Kidney epithelial cell (primary cell): ENCODE results near the gene MYL5. TPM values are rescaled to one million over a fixed set of nuclear protein-coding genes. Genes with fewer than 3 reads are reported as not detected.

Source experiments
- DNase-seq: peaks from one replicate; pipeline ENCODE4 v3.0.0-alpha.2; 2010; ENCODE audit warnings: low read depth
- H3K27me3 ChIP-seq: 2 replicates; pipeline ENCODE4 v1.6.0; 2011; ENCODE audit warnings: low read length; ENCODE audit not compliant: control insufficient read depth, insufficient read depth
- H3K36me3 ChIP-seq: 2 replicates; pipeline ENCODE4 v1.5.1; 2011; ENCODE audit warnings: low read length; ENCODE audit not compliant: control insufficient read depth, insufficient read depth
- H3K4me3 ChIP-seq: 2 replicates; pipeline ENCODE4 v1.5.1; 2011; ENCODE audit warnings: low read depth, mild to moderate bottlenecking, control low read depth, low read length
- total RNA-seq: library from RNA; depleted of rRNA; stranded (reverse); fragments of >200 nt; gene quantifications from 2 replicates; pipeline ENCODE4 v1.2.3, GENCODE V29; 2015
- TF ChIP-seq, protein P1 (sequence below): IDR thresholded peaks from 2 replicates; pipeline ENCODE4 v1.5.1; 2011; ENCODE audit warnings: mild to moderate bottlenecking, moderate library complexity, low read length, control low read depth, inconsistent platforms; ENCODE audit not compliant: insufficient read depth, poor library complexity, severe bottlenecking

MYL5 gene
- total RNA-seq, 1 donor from 2014 or later, result 7.8 TPM

GRCh38 chr4:722851-723360 lies 48.6 kb downstream of the MYL5 start:
- Histone ChIP-seq H3K36me3 (peaks cover 2% of the 10 kb centered on the region), H3K4me3 (no peak overlapping the region), H3K27me3 (no peaks in the 10 kb centered on the region)
- TF ChIP-seq, protein P1, sequence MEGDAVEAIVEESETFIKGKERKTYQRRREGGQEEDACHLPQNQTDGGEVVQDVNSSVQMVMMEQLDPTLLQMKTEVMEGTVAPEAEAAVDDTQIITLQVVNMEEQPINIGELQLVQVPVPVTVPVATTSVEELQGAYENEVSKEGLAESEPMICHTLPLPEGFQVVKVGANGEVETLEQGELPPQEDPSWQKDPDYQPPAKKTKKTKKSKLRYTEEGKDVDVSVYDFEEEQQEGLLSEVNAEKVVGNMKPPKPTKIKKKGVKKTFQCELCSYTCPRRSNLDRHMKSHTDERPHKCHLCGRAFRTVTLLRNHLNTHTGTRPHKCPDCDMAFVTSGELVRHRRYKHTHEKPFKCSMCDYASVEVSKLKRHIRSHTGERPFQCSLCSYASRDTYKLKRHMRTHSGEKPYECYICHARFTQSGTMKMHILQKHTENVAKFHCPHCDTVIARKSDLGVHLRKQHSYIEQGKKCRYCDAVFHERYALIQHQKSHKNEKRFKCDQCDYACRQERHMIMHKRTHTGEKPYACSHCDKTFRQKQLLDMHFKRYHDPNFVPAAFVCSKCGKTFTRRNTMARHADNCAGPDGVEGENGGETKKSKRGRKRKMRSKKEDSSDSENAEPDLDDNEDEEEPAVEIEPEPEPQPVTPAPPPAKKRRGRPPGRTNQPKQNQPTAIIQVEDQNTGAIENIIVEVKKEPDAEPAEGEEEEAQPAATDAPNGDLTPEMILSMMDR, result no peak
- DNase-seq, result no peak

- Histone ChIP-seq H3K4me3 (no peak overlapping the region), H3K36me3 (peaks cover 2% of the 10 kb centered on the region), H3K27me3 (no peaks in the 10 kb centered on the region)
- DNase-seq, result no peak
- TF ChIP-seq, protein P1, result no peak
Observed at GRCh38 chr4:723751-724530, 49.6 kb downstream of the MYL5 start.

- H3K27me3 ChIP-seq, result no peaks in the 10 kb centered on the region
- peaks cover 1% of the 10 kb centered on the region for H3K36me3 ChIP-seq
Observed at GRCh38 chr4:725391-726234, 51.3 kb downstream of the MYL5 start.

DNA sequence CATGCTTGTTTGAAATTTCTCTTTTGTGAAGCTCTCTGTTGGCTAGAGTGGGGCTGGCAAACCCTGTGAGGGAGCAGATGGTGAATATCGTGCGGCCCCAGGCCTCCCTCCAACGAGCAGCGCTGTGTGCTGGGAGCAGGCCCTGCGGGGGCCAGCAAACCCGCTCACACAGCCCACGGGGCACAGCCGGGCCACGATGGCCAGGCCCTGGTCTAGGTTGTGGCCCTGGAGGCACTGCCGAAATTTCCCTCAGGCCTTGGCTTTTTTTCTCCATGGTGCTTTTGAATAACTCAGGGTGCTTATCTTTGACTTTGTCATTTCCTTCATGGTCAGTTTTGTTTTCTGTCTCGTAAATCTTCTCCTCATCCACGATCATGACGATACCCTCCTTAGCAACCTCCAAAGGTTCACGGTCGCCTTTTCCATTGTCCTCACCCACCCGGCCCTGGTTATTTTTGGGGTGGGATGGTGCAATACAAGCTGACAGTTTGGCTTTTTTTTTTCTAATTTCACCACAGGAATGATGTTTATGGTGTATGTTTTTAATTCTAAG lies 52.0 kb downstream of the MYL5 start:
- Histone ChIP-seq H3K36me3 (peaks cover 3% of the 10 kb centered on the region), H3K27me3 (no peaks in the 10 kb centered on the region), H3K4me3 (no peak overlapping the region)
- TF ChIP-seq, protein P1, result no peak
- DNase-seq, result no peak

More at GRCh38 chr4:725391-726234, 51.3 kb downstream of the MYL5 start:
- H3K4me3 ChIP-seq, result no peak overlapping the region
- TF ChIP-seq, protein P1, result no peak
- DNase-seq, result no peak

DNA sequence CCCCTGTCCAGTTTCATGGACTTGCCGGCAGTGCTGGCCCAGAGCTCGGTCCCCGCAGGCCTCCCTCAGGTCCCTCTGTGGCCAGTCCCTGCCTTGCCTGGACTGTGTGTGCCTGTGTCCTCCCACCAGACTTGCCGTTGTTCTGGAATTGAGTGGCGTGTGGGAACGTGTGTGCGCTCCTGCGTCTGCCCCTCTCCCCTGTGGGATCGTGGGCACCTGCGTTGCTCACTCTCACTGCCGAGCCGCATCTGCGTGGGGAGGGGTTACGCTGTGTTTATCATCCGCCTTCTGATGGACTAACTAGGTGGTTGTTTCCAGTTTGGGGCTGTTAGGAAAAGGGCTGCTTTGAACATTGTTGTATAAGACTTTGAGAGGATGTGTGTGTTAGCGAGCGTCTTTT lies 52.5 kb downstream of the MYL5 start:
- no peaks in the 10 kb centered on the region for H3K27me3 ChIP-seq
- H3K4me3 ChIP-seq, result no peak overlapping the region
- DNase-seq, result no peak
- H3K36me3 ChIP-seq, result peaks cover 3% of the 10 kb centered on the region
- TF ChIP-seq, protein P1, result no peak
